ENCODE data around the gene GOLGA5. TPM values are rescaled to one million over a fixed set of nuclear protein-coding genes. Genes with fewer than 3 reads are reported as not detected.
"Not testable (repeated sequence)": the region's sequence is repeated elsewhere in the genome, so short reads cannot be mapped to it uniquely, and the experiment has no call there.

The GOLGA5 gene
- total RNA-seq, 1 donor from 2014 or later, result 51.9 TPM

DNA sequence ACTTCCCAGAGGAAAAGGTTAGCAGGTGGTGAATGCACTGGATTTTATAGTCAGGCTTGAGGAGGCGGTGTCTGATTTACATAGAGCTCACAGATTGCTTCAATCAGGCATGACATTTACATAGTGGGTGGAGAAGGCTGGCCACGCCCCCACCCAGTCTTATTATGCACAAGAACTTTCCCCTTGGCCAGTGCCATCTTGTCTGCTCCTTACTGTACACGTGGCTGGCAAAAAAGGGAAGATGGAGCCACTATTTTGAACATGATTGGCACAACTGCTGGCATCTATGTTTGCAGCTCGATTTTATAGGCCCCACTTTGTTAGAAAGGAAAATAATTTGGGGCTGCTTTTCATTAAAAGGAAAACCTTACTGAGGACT lies 34.8 kb upstream of the GOLGA5 start:
- peaks cover 5% of the 10 kb centered on the region for H3K4me1 Mint-ChIP-seq (ENCODE audit: low read depth)
- no peak overlapping the region for H3K27ac Mint-ChIP-seq (ENCODE audit: unreplicated experiment)
- TF ChIP-seq, protein P1, sequence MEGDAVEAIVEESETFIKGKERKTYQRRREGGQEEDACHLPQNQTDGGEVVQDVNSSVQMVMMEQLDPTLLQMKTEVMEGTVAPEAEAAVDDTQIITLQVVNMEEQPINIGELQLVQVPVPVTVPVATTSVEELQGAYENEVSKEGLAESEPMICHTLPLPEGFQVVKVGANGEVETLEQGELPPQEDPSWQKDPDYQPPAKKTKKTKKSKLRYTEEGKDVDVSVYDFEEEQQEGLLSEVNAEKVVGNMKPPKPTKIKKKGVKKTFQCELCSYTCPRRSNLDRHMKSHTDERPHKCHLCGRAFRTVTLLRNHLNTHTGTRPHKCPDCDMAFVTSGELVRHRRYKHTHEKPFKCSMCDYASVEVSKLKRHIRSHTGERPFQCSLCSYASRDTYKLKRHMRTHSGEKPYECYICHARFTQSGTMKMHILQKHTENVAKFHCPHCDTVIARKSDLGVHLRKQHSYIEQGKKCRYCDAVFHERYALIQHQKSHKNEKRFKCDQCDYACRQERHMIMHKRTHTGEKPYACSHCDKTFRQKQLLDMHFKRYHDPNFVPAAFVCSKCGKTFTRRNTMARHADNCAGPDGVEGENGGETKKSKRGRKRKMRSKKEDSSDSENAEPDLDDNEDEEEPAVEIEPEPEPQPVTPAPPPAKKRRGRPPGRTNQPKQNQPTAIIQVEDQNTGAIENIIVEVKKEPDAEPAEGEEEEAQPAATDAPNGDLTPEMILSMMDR (IDR thresholded peaks at IDR 0.05), result no peak
- H3K4me3 Mint-ChIP-seq (ENCODE audit: unreplicated experiment), result no peak overlapping the region
- H3K9me3 Mint-ChIP-seq (ENCODE audit: low read depth), result no peaks in the 10 kb centered on the region
- H3K27me3 Mint-ChIP-seq (ENCODE audit: low read depth), result peaks cover 13% of the 10 kb centered on the region
- DNase-seq (ENCODE audit: low spot score), result no peak
- H3K36me3 Mint-ChIP-seq (ENCODE audit: low read depth), result no peaks in the 10 kb centered on the region

- Mint-ChIP-seq H3K27ac (ENCODE audit: unreplicated experiment) (no peak overlapping the region), H3K36me3 (ENCODE audit: low read depth) (no peaks in the 10 kb centered on the region), H3K4me1 (ENCODE audit: low read depth) (peaks cover 5% of the 10 kb centered on the region), H3K4me3 (ENCODE audit: unreplicated experiment) (no peak overlapping the region), H3K27me3 (ENCODE audit: low read depth) (peaks cover 13% of the 10 kb centered on the region), H3K9me3 (ENCODE audit: low read depth) (no peaks in the 10 kb centered on the region)
- DNase-seq (ENCODE audit: low spot score), result no peak
- TF ChIP-seq, protein P1 (IDR thresholded peaks at IDR 0.05), result no peak
Measured at GRCh38 chr14:92759679-92760523, 34.2 kb upstream of the GOLGA5 start.

GRCh38 chr14:92760524-92760805 lies 33.6 kb upstream of the GOLGA5 start:
- peaks cover 13% of the 10 kb centered on the region for H3K27me3 Mint-ChIP-seq (ENCODE audit: low read depth)
- no peak overlapping the region for H3K27ac Mint-ChIP-seq (ENCODE audit: unreplicated experiment)
- H3K4me1 Mint-ChIP-seq (ENCODE audit: low read depth), result peaks cover 5% of the 10 kb centered on the region
- no peaks in the 10 kb centered on the region for H3K36me3 Mint-ChIP-seq (ENCODE audit: low read depth)
- no peak overlapping the region for H3K4me3 Mint-ChIP-seq (ENCODE audit: unreplicated experiment)
- TF ChIP-seq, protein P1 (IDR thresholded peaks at IDR 0.05), result no peak
- no peaks in the 10 kb centered on the region for H3K9me3 Mint-ChIP-seq (ENCODE audit: low read depth)
- DNase-seq (ENCODE audit: low spot score), result no peak

- H3K27ac Mint-ChIP-seq (ENCODE audit: unreplicated experiment); H3K4me3 Mint-ChIP-seq (ENCODE audit: unreplicated experiment); H3K36me3 Mint-ChIP-seq (ENCODE audit: low read depth); DNase-seq (ENCODE audit: low spot score); H3K4me1 Mint-ChIP-seq (ENCODE audit: low read depth); H3K9me3 Mint-ChIP-seq (ENCODE audit: low read depth): not testable (repeated sequence)
- peaks cover 13% of the 10 kb centered on the region for H3K27me3 Mint-ChIP-seq (ENCODE audit: low read depth)
Measured at GRCh38 chr14:92763666-92764631, 30.2 kb upstream of the GOLGA5 start.

DNA sequence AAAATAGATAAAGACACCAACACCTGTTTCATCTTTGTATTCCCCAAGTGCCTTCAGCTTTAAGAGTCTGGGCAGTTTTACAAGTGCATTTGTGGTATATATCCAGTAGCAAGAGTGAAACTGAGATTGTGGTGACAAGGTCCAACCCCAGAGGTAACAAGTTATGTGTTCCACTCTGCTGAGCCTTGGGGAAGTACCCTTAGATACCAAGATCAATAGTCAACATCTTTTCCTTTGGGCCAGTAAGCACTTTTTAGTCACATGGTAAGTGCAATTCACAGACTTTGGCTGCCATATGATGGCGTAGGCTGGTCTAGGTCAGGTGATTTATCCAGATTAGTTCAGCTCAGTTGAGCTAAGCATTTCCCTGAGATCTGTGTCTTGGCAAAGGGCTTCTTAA lies 25.9 kb upstream of the GOLGA5 start:
- not testable (repeated sequence) for H3K4me1 Mint-ChIP-seq (ENCODE audit: low read depth); H3K27ac Mint-ChIP-seq (ENCODE audit: unreplicated experiment); H3K9me3 Mint-ChIP-seq (ENCODE audit: low read depth); H3K4me3 Mint-ChIP-seq (ENCODE audit: unreplicated experiment); H3K27me3 Mint-ChIP-seq (ENCODE audit: low read depth); DNase-seq (ENCODE audit: low spot score); H3K36me3 Mint-ChIP-seq (ENCODE audit: low read depth)

DNA sequence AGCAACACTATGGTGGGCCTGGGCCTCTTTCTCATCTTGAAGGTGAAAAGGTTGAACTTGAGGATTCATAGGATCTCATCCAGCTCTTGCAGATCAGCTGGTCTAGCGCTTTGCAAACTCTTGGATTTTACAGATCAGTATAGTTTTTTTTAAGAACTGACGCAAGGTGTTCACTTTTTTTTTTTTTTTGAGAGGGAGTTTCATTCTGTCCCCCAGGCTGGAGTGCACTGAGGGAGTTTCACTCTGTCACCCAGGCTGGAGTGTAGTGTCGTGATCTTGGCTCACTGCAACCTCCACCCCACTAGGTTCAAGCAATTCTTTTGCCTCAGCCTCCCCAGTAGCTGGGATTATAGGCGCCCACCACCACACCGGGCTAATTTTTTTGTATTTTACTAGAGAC lies 25.3 kb upstream of the GOLGA5 start:
- H3K9me3 Mint-ChIP-seq (ENCODE audit: low read depth), result no peaks in the 10 kb centered on the region
- TF ChIP-seq, protein P1 (IDR thresholded peaks at IDR 0.05), result no peak
- no peaks in the 10 kb centered on the region for H3K27me3 Mint-ChIP-seq (ENCODE audit: low read depth)
- no peak overlapping the region for H3K27ac Mint-ChIP-seq (ENCODE audit: unreplicated experiment)
- no peaks in the 10 kb centered on the region for H3K36me3 Mint-ChIP-seq (ENCODE audit: low read depth)
- H3K4me3 Mint-ChIP-seq (ENCODE audit: unreplicated experiment), result no peak overlapping the region
- no peaks in the 10 kb centered on the region for H3K4me1 Mint-ChIP-seq (ENCODE audit: low read depth)
- no peak for DNase-seq (ENCODE audit: low spot score)
